Measurements from ENCODE around the gene ROR2.

DNA sequence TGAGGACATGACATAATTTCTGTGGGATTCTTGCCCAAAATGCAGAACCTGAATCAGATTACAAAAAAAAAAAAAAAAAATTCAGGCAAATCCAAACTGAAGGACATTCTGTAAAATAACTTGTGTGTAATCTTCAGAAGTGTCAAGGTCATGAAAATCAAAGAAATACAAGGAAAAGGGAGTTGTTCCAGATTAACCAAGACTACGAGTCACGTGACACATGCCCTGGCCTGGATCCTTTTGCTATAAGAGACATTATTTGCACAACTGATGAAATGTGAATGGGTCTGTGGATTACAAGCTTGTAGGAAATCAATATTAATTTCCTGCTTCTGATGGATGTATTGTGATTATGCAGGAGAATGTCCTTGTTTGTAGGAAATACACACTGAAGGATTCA, 309.6 kb downstream of the ROR2 start:
- TF ChIP-seq, protein P1, sequence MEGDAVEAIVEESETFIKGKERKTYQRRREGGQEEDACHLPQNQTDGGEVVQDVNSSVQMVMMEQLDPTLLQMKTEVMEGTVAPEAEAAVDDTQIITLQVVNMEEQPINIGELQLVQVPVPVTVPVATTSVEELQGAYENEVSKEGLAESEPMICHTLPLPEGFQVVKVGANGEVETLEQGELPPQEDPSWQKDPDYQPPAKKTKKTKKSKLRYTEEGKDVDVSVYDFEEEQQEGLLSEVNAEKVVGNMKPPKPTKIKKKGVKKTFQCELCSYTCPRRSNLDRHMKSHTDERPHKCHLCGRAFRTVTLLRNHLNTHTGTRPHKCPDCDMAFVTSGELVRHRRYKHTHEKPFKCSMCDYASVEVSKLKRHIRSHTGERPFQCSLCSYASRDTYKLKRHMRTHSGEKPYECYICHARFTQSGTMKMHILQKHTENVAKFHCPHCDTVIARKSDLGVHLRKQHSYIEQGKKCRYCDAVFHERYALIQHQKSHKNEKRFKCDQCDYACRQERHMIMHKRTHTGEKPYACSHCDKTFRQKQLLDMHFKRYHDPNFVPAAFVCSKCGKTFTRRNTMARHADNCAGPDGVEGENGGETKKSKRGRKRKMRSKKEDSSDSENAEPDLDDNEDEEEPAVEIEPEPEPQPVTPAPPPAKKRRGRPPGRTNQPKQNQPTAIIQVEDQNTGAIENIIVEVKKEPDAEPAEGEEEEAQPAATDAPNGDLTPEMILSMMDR (conservative IDR thresholded peaks at IDR 0.05; ENCODE audit: low read length): no peak
- TF ChIP-seq EZH2phosphoT487 (IDR thresholded peaks at IDR 0.05; ENCODE audit: borderline replicate concordance): no peak
